A549 (cell line): ENCODE measurements around the gene SLC45A1. TPM values are rescaled to one million over a fixed set of nuclear protein-coding genes. Genes with fewer than 3 reads are reported as not detected.

Source experiments
- ATAC-seq, 2 experiments: fragments of 200-7000 bp in 1 of 2; fragments of >200 bp in 1 of 2; cut with Nextera tagmentation in 1 of 2; cut with Tn5 transposase in 1 of 2; 3 replicates each; pipeline versions ENCODE4 v1.8.0 to v1.9.1; 2018 to 2020; ENCODE audit warnings: mild to moderate bottlenecking in 1 of 2, moderate library complexity in 1 of 2
- CTCF ChIA-PET: fragments of 300-600 bp; sonication (Branson Sonifier 250); formaldehyde crosslinking; extraction: SDS; loops from one replicate; lab custom pipeline; 2021; ENCODE audit warnings: antibody characterized with exemption, inconsistent platforms; lab: Yijun Ruan, JAX
- POLR2A ChIA-PET: fragments of 350-600 bp; formaldehyde crosslinking; extraction: SDS; loops from one replicate; lab custom pipeline; 2021; ENCODE audit warnings: antibody characterized with exemption, inconsistent platforms; lab: Yijun Ruan, JAX
- DNase-seq, 2 experiments: peaks; one replicate each; pipeline versions ENCODE4 v3.0.0 to v3.0.0-alpha.2; 2011 to 2016; ENCODE audit warnings: low read depth in 1 of 2, low spot score in 1 of 2
- FAIRE-seq: peaks from 2 replicates; lab custom pipeline; 2011; peaks lifted over from hg19 to GRCh38; lab: Jason Lieb, UNC
- H3K27ac ChIP-seq, 2 experiments: fragments of >200 bp; sonication (Bioruptor Twin); formaldehyde crosslinking; 3 replicates each; pipeline ENCODE4 v1.5.1; 2016 to 2017
- H3K4me1 ChIP-seq: fragments of >200 bp; sonication (Bioruptor Twin); formaldehyde crosslinking; 3 replicates; pipeline ENCODE4 v1.6.1; 2016
- H3K4me2 ChIP-seq: fragments of >200 bp; sonication (Bioruptor Twin); formaldehyde crosslinking; 3 replicates; pipeline ENCODE4 v1.6.1; 2016
- H3K4me3 ChIP-seq: fragments of >200 bp; sonication (Bioruptor Twin); formaldehyde crosslinking; 3 replicates; pipeline ENCODE4 v1.5.1; 2016
- H3K9me3 ChIP-seq: fragments of >200 bp; sonication (Bioruptor Twin); formaldehyde crosslinking; 3 replicates; pipeline ENCODE4 v1.6.1; 2016
- CHD4 ChIP-seq: fragments of 200-600 bp; sonication (generic); IDR thresholded peaks from 2 replicates; pipeline ENCODE4 v1.6.1; 2016; ENCODE audit warnings: antibody characterized with exemption, mild to moderate bottlenecking, borderline replicate concordance
- E2F6 ChIP-seq: IDR thresholded peaks from 2 replicates; pipeline ENCODE4 v1.6.1; 2012; ENCODE audit warnings: low read depth, borderline replicate concordance
- EP300 ChIP-seq, 2 experiments: fragments of >200 bp; sonication (Bioruptor Twin); formaldehyde crosslinking; IDR thresholded peaks; 2 replicates in 1 of 2; 3 replicates in 1 of 2; pipeline ENCODE4 v1.6.1; 2016 to 2017
- HES2 ChIP-seq: fragments of >200 bp; sonication (Bioruptor Twin); formaldehyde crosslinking; IDR thresholded peaks from 2 replicates; pipeline ENCODE4 v1.6.1; 2016
- HEYL ChIP-seq: fragments of 250-450 bp; sonication (Bioruptor Pico); IDR thresholded peaks from 2 replicates; pipeline ENCODE4 v1.8.0; 2021; ENCODE audit warnings: mild to moderate bottlenecking, moderate library complexity
- KDM1A ChIP-seq: fragments of 200-600 bp; sonication (generic); IDR thresholded peaks from 2 replicates; pipeline ENCODE4 v1.6.1; 2016; ENCODE audit warnings: low read depth, mild to moderate bottlenecking
- KDM5A ChIP-seq: fragments of 200-600 bp; sonication (generic); IDR thresholded peaks from 2 replicates; pipeline ENCODE4 v1.6.1; 2016; ENCODE audit warnings: antibody characterized with exemption, mild to moderate bottlenecking
- MAZ ChIP-seq: fragments of 150-350 bp; IDR thresholded peaks from 2 replicates; pipeline ENCODE4 v1.6.1; 2014; ENCODE audit warnings: antibody characterized with exemption, low read depth, low read length, borderline replicate concordance
- NPAS2 ChIP-seq: fragments of 250-450 bp; sonication (Bioruptor Pico); IDR thresholded peaks from 2 replicates; pipeline ENCODE4 v1.8.0; 2022; ENCODE audit warnings: mild to moderate bottlenecking, moderate library complexity, borderline replicate concordance
- PBX3 ChIP-seq: IDR thresholded peaks from 2 replicates; pipeline ENCODE4 v1.6.1; 2012
- POLR2AphosphoS2 ChIP-seq: conservative IDR thresholded peaks from 2 replicates; pipeline ENCODE4 v1.6.1; 2012; ENCODE audit warnings: low read length, improper control_type of control experiment, inconsistent platforms
- TFCP2L1 ChIP-seq: fragments of 250-450 bp; sonication (Bioruptor Pico); IDR thresholded peaks from 2 replicates; pipeline ENCODE4 v1.5.0; 2021; ENCODE audit warnings: mild to moderate bottlenecking
- TP53 ChIP-seq: fragments of 250-450 bp; sonication (Bioruptor Pico); IDR thresholded peaks from 2 replicates; pipeline ENCODE4 v1.5.0; 2021; ENCODE audit warnings: mild to moderate bottlenecking, moderate library complexity
- ZSCAN20 ChIP-seq: fragments of 250-450 bp; sonication (Bioruptor Pico); IDR thresholded peaks from 2 replicates; pipeline ENCODE4 v1.8.0; 2022; ENCODE audit warnings: mild to moderate bottlenecking, moderate library complexity
- WGBS: methylation state at CpG from one replicate; pipeline ENCODE4 v1.1.6; 2017; ENCODE audit errors: missing lambda C conversion rate; 5-methylcytosine and 5-hydroxymethylcytosine counted together
- polyA plus RNA-seq, 4 experiments: library from polyadenylated mRNA; depleted of rRNA in 3 of 4; stranded (reverse); fragments of >200 nt; fragmentation: RNase III in 1 of 4; extraction: RNeasy Plus Mini Kit Qiagen cat#74134 plus additional on column Dnase treatment in 1 of 4; gene quantifications; 2 replicates in 3 of 4; 3 replicates in 1 of 4; pipeline ENCODE4 v1.2.3, GENCODE V29; 2011 to 2017
- TF ChIP-seq, protein P1 (sequence below): fragments of 450-650 bp; IDR thresholded peaks from 2 replicates; pipeline ENCODE4 v1.6.1; 2014; ENCODE audit warnings: antibody characterized with exemption
- TF ChIP-seq, protein P2 (sequence below): fragments of 250-450 bp; sonication (Bioruptor Pico); IDR thresholded peaks from 2 replicates; pipeline ENCODE4 v1.5.0; 2021; ENCODE audit warnings: mild to moderate bottlenecking, moderate library complexity, borderline replicate concordance

The SLC45A1 gene
- polyA plus RNA-seq, 2 of the 4 experiments (the other 2 are of a cell fraction) = 1.6 to 1.8 TPM

DNA sequence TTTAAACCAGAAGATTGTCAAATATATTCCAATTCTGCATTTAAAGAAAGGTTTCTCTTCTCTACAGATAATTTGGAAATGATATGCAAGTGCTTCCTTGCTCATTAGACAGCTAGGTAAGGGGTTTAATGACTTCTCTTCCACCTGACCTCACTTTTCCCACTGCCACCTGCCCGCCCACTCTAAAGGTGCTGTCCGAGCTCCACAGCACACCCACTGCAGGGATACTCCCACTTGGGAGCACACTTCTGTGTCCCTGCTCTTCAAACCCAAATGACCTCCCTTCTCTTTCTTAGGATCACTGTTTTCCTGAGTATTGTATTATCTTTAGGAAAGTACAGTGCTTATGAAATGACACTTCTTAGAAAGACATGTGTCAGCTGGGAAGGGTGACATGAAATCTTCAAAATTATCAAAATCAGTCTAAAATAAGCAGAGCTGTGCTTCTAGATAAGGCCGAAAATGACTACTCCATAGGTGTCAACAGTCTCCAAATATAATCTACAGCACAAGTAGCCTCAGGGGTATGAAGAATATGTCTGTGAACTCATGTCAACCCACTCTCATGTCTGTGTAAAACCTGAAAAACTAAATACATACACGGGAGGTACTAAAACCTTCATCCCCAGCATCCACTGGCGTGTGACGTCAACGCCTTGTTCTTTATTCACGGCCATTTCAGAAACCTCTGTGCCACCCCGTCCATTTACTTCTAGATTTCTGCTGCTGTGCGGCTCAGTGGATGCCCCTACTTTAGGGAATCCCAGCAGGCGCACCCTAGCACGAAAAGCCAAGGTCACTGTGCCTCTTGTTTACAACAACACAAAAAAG, 71.0 kb downstream of the SLC45A1 start:
- no peak for FAIRE-seq
- H3K4me1 ChIP-seq = no peaks in the 10 kb centered on the region
- ChIA-PET POLR2A (no interaction called here), CTCF (interaction anchor here (1.6 kb wide), 1 partner anchor 20 kb away, joined by 3 read pairs; no protein-coding TSS in a partner anchor)
- H3K4me3 ChIP-seq = no peak overlapping the region
- 93% methylated on average over 11 of the region's 12 CpGs for WGBS
- no peak for DNase-seq
- no peak overlapping the region for H3K27ac ChIP-seq
- ATAC-seq = no peak
- no peaks in the 10 kb centered on the region for H3K9me3 ChIP-seq
- H3K4me2 ChIP-seq = no peak overlapping the region
- no peak for TF ChIP-seq HEYL (CRISPR knock-in tag)
- TF ChIP-seq POLR2AphosphoS2 = no peak
- no peak for TF ChIP-seq MAZ
- no peak for TF ChIP-seq TFCP2L1 (CRISPR knock-in tag)
- TF ChIP-seq, protein P1, sequence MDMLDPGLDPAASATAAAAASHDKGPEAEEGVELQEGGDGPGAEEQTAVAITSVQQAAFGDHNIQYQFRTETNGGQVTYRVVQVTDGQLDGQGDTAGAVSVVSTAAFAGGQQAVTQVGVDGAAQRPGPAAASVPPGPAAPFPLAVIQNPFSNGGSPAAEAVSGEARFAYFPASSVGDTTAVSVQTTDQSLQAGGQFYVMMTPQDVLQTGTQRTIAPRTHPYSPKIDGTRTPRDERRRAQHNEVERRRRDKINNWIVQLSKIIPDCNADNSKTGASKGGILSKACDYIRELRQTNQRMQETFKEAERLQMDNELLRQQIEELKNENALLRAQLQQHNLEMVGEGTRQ = no peak
- no peak for TF ChIP-seq PBX3
- TF ChIP-seq, protein P2, sequence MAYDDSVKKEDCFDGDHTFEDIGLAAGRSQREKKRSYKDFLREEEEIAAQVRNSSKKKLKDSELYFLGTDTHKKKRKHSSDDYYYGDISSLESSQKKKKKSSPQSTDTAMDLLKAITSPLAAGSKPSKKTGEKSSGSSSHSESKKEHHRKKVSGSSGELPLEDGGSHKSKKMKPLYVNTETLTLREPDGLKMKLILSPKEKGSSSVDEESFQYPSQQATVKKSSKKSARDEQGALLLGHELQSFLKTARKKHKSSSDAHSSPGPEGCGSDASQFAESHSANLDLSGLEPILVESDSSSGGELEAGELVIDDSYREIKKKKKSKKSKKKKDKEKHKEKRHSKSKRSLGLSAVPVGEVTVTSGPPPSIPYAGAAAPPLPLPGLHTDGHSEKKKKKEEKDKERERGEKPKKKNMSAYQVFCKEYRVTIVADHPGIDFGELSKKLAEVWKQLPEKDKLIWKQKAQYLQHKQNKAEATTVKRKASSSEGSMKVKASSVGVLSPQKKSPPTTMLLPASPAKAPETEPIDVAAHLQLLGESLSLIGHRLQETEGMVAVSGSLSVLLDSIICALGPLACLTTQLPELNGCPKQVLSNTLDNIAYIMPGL (CRISPR knock-in tag) = no peak
- no peak for TF ChIP-seq TP53 (CRISPR knock-in tag)
- no peak for TF ChIP-seq EP300 (IDR thresholded peaks at IDR 0.05)
- TF ChIP-seq KDM5A = no peak

DNA sequence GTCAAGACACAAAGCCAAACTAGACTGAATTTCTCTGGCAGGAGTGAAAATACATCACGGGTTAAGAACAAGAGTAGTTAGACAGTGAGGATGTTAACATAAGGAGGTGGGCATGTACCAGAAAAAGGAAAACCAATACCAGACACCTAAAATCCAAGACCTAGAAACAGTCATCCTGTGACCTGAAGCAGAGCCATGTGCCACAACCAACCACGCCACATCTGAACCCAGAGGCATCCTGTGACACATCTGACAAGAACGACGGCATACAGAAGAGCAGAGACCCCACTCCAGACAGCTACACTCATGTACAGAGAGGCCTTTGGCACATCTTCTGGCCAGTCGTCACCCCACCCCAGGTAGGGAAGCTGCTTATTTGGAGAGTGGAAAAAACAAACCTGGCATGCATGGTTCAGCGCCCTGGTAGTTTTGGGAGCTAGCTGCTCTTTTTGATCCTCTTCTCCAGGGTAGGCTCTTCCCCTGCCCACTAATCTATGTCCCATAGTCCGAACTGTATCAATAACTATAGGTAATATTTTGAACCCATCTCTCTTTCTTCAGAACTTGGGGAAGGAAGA, 72.1 kb downstream of the SLC45A1 start:
- Histone ChIP-seq H3K4me2 (no peak overlapping the region), H3K4me3 (no peak overlapping the region), H3K4me1 (peaks cover 7% of the 10 kb centered on the region; the same call in 2 of the 3 replicates), H3K27ac (no peak overlapping the region), H3K9me3 (no peaks in the 10 kb centered on the region)
- TF ChIP-seq HES2 = no peak
- TF ChIP-seq NPAS2 (CRISPR knock-in tag) = no peak
- no peak for TF ChIP-seq CHD4
- 97% methylated on average over 7 of the region's 7 CpGs for WGBS
- ATAC-seq = no peak
- FAIRE-seq = no peak
- DNase-seq = no peak
- ChIA-PET CTCF (interaction anchor here (1.6 kb wide), 1 partner anchor 19 kb away, joined by 3 read pairs; no protein-coding TSS in a partner anchor), POLR2A (no interaction called here)

GRCh38 chr1:8390707-8391106, 72.8 kb downstream of the SLC45A1 start:
- TF ChIP-seq ZSCAN20 (CRISPR knock-in tag) (no peak), E2F6 (no peak), KDM1A (no peak)
- Histone ChIP-seq H3K4me3 (no peak overlapping the region), H3K9me3 (no peaks in the 10 kb centered on the region), H3K4me1 (peaks cover 14% of the 10 kb centered on the region), H3K4me2 (no peak overlapping the region), H3K27ac (no peak overlapping the region; a peak in 1 of 6 replicates)
- 91% methylated on average over 4 of the region's 4 CpGs for WGBS
- ATAC-seq (no peak), DNase-seq (no peak), FAIRE-seq (no peak)
- ChIA-PET POLR2A (no interaction called here), CTCF (interaction anchor here (1.6 kb wide), 1 partner anchor 19 kb away, joined by 3 read pairs; no protein-coding TSS in a partner anchor)
